Right cardiac atrium (tissue), 5 donors: ENCODE results near the gene SLC7A8. TPM values are rescaled to one million over a fixed set of nuclear protein-coding genes. Genes with fewer than 3 reads are reported as not detected.

Source experiments
- ATAC-seq, 2 donors: fragments of 200-7000 bp; cut with Tn5 transposase; one replicate each; pipeline versions ENCODE4 v1.8.0 to v1.9.1; 2020; ENCODE audit warnings: moderate library complexity in 2 of 2, mild to moderate bottlenecking in 1 of 2
- DNase-seq, 3 donors: peaks; one replicate each; pipeline ENCODE4 v3.0.0-alpha.2; 2020
- H3K27ac ChIP-seq: one replicate; pipeline ENCODE4 v1.5.1; 2013; ENCODE audit warnings: mild to moderate bottlenecking, low read length, control low read depth, moderate library complexity
- H3K27me3 ChIP-seq: one replicate; pipeline ENCODE4 v1.6.1; 2013; ENCODE audit not compliant: control insufficient read depth, insufficient read depth
- H3K4me1 ChIP-seq: one replicate; pipeline ENCODE4 v1.6.1; 2013; ENCODE audit warnings: low read length; ENCODE audit not compliant: control insufficient read depth, insufficient read depth
- H3K4me3 ChIP-seq: one replicate; pipeline ENCODE4 v1.5.1; 2013; ENCODE audit warnings: low read length, control low read depth
- H3K9me3 ChIP-seq: one replicate; pipeline ENCODE4 v1.6.1; 2013; ENCODE audit warnings: low read length; ENCODE audit not compliant: control insufficient read depth
- WGBS: extraction: QIAGEN DNeasy Blood & Tissue Kit; methylation state at CpG from one replicate; pipeline ENCODE4 v1.1.7; 2013; 5-methylcytosine and 5-hydroxymethylcytosine counted together
- intact Hi-C, 4 donors: fragments of 100-400 bp; cut with DNase I; formaldehyde crosslinking; loops; one replicate each; pipeline versions ENCODE4 v1.11.0 to v1.14.0; 2022 to 2023
- polyA plus RNA-seq: library from polyadenylated mRNA; stranded (reverse); fragments of 200-250 nt; gene quantifications from one replicate; pipeline ENCODE4 v1.2.3, GENCODE V29; 2013
- total RNA-seq, 4 donors: library from RNA; stranded (reverse); fragmentation: NEBNext Ultra II Directional; extraction: Animal tissue kit (Norgen Biotek cat#: 25700); gene quantifications; one replicate each; pipeline ENCODE4 v1.2.1, GENCODE V29; 2021
- donor health status: healthy with polysubstance abuse.
- donor health status: DM: no; HTN: yes; CAD: no.
- donor health status: DM: no; HTN: no; CAD: no.
- donor health status: DM: no; HTN: yes; CAD: no; lungs with severe emphysema.
- donor health status: DM: yes; HTN: yes; CAD: no.

The SLC7A8 gene
- total and polyA plus RNA-seq, 5 donors = 6.9 to 11.7 (median 9.4) TPM

GRCh38 chr14:23091294-23092225 lies 91.9 kb downstream of the SLC7A8 start:
- 78% methylated on average over 12 of the region's 12 CpGs for WGBS

GRCh38 chr14:23090254-23090636 lies 93.2 kb downstream of the SLC7A8 start:
- WGBS = 35% methylated on average over 4 of the region's 4 CpGs
- intact Hi-C loops = no loop called here
- Histone ChIP-seq H3K27me3 (no peaks in the 10 kb centered on the region), H3K4me1 (peaks cover 2% of the 10 kb centered on the region), H3K9me3 (no peaks in the 10 kb centered on the region), H3K4me3 (no peak overlapping the region), H3K27ac (no peak overlapping the region)
- DNase-seq (no peak), ATAC-seq (no peak)

More at GRCh38 chr14:23091294-23092225, 91.9 kb downstream of the SLC7A8 start:
- DNase-seq = no peak
- Histone ChIP-seq H3K4me1 (peaks cover 2% of the 10 kb centered on the region), H3K27ac (no peak overlapping the region), H3K27me3 (no peaks in the 10 kb centered on the region), H3K4me3 (no peak overlapping the region), H3K9me3 (no peaks in the 10 kb centered on the region)
- no peak for ATAC-seq
- intact Hi-C loops = no loop called here

GRCh38 chr14:23089498-23090253 lies 93.8 kb downstream of the SLC7A8 start:
- Histone ChIP-seq H3K9me3 (no peaks in the 10 kb centered on the region), H3K27me3 (no peaks in the 10 kb centered on the region), H3K27ac (no peak overlapping the region), H3K4me1 (peaks cover 2% of the 10 kb centered on the region), H3K4me3 (no peak overlapping the region)
- no peak for DNase-seq
- ATAC-seq = no peak
- whole genome bisulfite sequencing = 80% methylated on average over 12 of the region's 12 CpGs
- intact Hi-C loops = no loop called here

GRCh38 chr14:23086565-23086964 lies 96.9 kb downstream of the SLC7A8 start:
- no peak overlapping the region for H3K4me3 ChIP-seq
- no peaks in the 10 kb centered on the region for H3K27me3 ChIP-seq
- no peak overlapping the region for H3K27ac ChIP-seq
- no peaks in the 10 kb centered on the region for H3K9me3 ChIP-seq
- DNase-seq = no peak
- ATAC-seq = no peak
- intact Hi-C loops = no loop called here
- 87% methylated on average over 1 of the region's 1 CpG for WGBS
- peaks cover 2% of the 10 kb centered on the region for H3K4me1 ChIP-seq

- no peaks in the 10 kb centered on the region for H3K27me3 ChIP-seq
- H3K27ac ChIP-seq = no peak overlapping the region
- DNase-seq (no peak), ATAC-seq (no peak)
- H3K9me3 ChIP-seq = no peaks in the 10 kb centered on the region
- H3K4me3 ChIP-seq = no peak overlapping the region
- 81% methylated on average over 3 of the region's 3 CpGs for WGBS
- intact Hi-C loops = no loop called here
- H3K4me1 ChIP-seq = peaks cover 2% of the 10 kb centered on the region
Observed at GRCh38 chr14:23085458-23085857, 98.0 kb downstream of the SLC7A8 start.

GRCh38 chr14:23080474-23080873 lies 103.0 kb downstream of the SLC7A8 start:
- intact Hi-C loops = no loop called here
- Histone ChIP-seq H3K4me1 (peaks cover 2% of the 10 kb centered on the region), H3K4me3 (no peak overlapping the region), H3K27ac (no peak overlapping the region), H3K9me3 (no peaks in the 10 kb centered on the region), H3K27me3 (no peaks in the 10 kb centered on the region)
- 72% methylated on average over 1 of the region's 1 CpG for WGBS
- ATAC-seq (no peak), DNase-seq (no peak)

GRCh38 chr14:23079716-23080115 lies 103.7 kb downstream of the SLC7A8 start:
- Histone ChIP-seq H3K27ac (peak overlapping the region; percentile 30), H3K4me3 (no peak overlapping the region), H3K4me1 (peaks cover 2% of the 10 kb centered on the region), H3K9me3 (no peaks in the 10 kb centered on the region), H3K27me3 (no peaks in the 10 kb centered on the region)
- DNase-seq = no peak
- ATAC-seq = no peak
- intact Hi-C loops = no loop called here
- 76% methylated on average over 2 of the region's 2 CpGs for WGBS

- intact Hi-C loops = no loop called here
- H3K27ac ChIP-seq = no peak overlapping the region
- 17% methylated on average over 2 of the region's 2 CpGs for WGBS
- peaks cover 2% of the 10 kb centered on the region for H3K4me1 ChIP-seq
- ATAC-seq (peak; percentile 79 to 94), DNase-seq (peak; percentile 55 to 79 (median 62))
- no peaks in the 10 kb centered on the region for H3K27me3 ChIP-seq
- H3K4me3 ChIP-seq = no peak overlapping the region
- no peaks in the 10 kb centered on the region for H3K9me3 ChIP-seq
Observed at GRCh38 chr14:23078692-23079116, 104.8 kb downstream of the SLC7A8 start.

GRCh38 chr14:23077962-23078361 lies 105.5 kb downstream of the SLC7A8 start:
- intact Hi-C loops = no loop called here
- DNase-seq (no peak), ATAC-seq (no peak)
- H3K27me3 ChIP-seq = no peaks in the 10 kb centered on the region
- WGBS = 74% methylated on average over 5 of the region's 5 CpGs
- no peak overlapping the region for H3K4me3 ChIP-seq
- peaks cover 2% of the 10 kb centered on the region for H3K4me1 ChIP-seq
- no peaks in the 10 kb centered on the region for H3K9me3 ChIP-seq
- peak overlapping the region; percentile 36 for H3K27ac ChIP-seq

GRCh38 chr14:23076785-23077408 lies 106.6 kb downstream of the SLC7A8 start:
- H3K27me3 ChIP-seq = no peaks in the 10 kb centered on the region
- intact Hi-C loops = no loop called here
- no peak for ATAC-seq
- no peak overlapping the region for H3K4me3 ChIP-seq
- WGBS = 54% methylated on average over 5 of the region's 5 CpGs
- no peak overlapping the region for H3K27ac ChIP-seq
- H3K4me1 ChIP-seq = peaks cover 5% of the 10 kb centered on the region
- no peak for DNase-seq
- no peaks in the 10 kb centered on the region for H3K9me3 ChIP-seq
